IMR-90 (cell line): ENCODE results near the gene ADAP1. TPM values are rescaled to one million over a fixed set of nuclear protein-coding genes. Genes with fewer than 3 reads are reported as not detected.

Source experiments
- ELK1 ChIP-seq: fragments of 150-350 bp; IDR thresholded peaks from 2 replicates; pipeline ENCODE4 v1.6.1; 2016; ENCODE audit warnings: low read depth, mild to moderate bottlenecking, low read length, moderate library complexity, borderline replicate concordance
- polyA plus RNA-seq, 3 experiments: library from polyadenylated mRNA; depleted of rRNA; stranded (reverse); fragments of >200 nt; gene quantifications; 2 replicates each; pipeline ENCODE4 v1.2.3, GENCODE V29; 2012; ENCODE audit warnings: low replicate concordance in 1 of 3
- total RNA-seq: library from RNA; depleted of rRNA; stranded (reverse); fragments of >200 nt; gene quantifications from 2 replicates; pipeline ENCODE4 v1.2.3, GENCODE V29; 2012

ADAP1 gene
- total and polyA plus RNA-seq, 2 of the 4 experiments (the other 2 are of a cell fraction): 1.4 to 2.0 TPM

GRCh38 chr7:992709-993607 lies 38.5 kb upstream of the ADAP1 start (continued):
- TF ChIP-seq ELK1: no peak
